ENCODE data around the gene USP22. TPM values are rescaled to one million over a fixed set of nuclear protein-coding genes. Genes with fewer than 3 reads are reported as not detected.

USP22 gene
- total RNA-seq, 2 donors from 2014 or later: 379 to 396 TPM

GRCh38 chr17:20955427-20956323 lies 87.1 kb downstream of the USP22 start:
- Mint-ChIP-seq H3K4me1 (peaks cover 7% of the 10 kb centered on the region), H3K9me3 (no peaks in the 10 kb centered on the region)

DNA sequence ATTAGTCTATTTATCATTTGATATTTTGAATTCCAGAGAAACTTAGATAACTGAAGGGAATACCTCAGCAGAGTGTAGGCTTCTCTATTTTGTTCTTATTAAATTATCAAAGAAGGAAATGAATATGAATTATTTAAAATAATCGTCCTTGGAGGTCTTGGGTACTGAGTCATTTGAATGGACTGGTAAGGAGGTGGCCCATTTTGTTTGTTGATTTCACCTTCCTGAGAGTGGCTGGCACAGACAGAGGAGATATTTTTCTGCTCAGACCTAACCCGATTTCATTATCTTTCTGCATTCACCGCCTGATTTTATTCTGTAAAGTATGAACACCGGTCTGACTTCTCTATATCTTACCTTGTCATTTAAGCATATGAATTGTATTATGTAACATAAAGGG lies 88.0 kb downstream of the USP22 start:
- H3K4me1 Mint-ChIP-seq: peaks cover 7% of the 10 kb centered on the region
- Histone ChIP-seq H3K9me3 (ENCODE audit: control insufficient read depth, low read length) (no peaks in the 10 kb centered on the region), H3K4me1 (ENCODE audit: control insufficient read depth, insufficient read depth, low read length) (no peaks in the 10 kb centered on the region), H3K9ac (ENCODE audit: extremely low read depth, low read length, poor library complexity, severe bottlenecking) (no peak overlapping the region), H3K4me3 (ENCODE audit: low read length) (no peak overlapping the region), H3K36me3 (ENCODE audit: control insufficient read depth, insufficient read depth, low read length) (no peaks in the 10 kb centered on the region), H3K27me3 (ENCODE audit: control insufficient read depth, insufficient read depth, low read length, poor library complexity, severe bottlenecking) (no peaks in the 10 kb centered on the region), H3K27ac (ENCODE audit: low read depth, low read length) (no peak overlapping the region)
- WGBS, 2 experiments (ENCODE audit: insufficient coverage in 1 of 2, insufficient read length in 1 of 2): 93 to 100% methylated on average over 1 to 4 of the region's 4 CpGs
- H3K4me3 Mint-ChIP-seq: no peak overlapping the region
- no peaks in the 10 kb centered on the region for H3K36me3 Mint-ChIP-seq (ENCODE audit: low read depth)
- DNase-seq: no peak
- TF ChIP-seq, protein P1, sequence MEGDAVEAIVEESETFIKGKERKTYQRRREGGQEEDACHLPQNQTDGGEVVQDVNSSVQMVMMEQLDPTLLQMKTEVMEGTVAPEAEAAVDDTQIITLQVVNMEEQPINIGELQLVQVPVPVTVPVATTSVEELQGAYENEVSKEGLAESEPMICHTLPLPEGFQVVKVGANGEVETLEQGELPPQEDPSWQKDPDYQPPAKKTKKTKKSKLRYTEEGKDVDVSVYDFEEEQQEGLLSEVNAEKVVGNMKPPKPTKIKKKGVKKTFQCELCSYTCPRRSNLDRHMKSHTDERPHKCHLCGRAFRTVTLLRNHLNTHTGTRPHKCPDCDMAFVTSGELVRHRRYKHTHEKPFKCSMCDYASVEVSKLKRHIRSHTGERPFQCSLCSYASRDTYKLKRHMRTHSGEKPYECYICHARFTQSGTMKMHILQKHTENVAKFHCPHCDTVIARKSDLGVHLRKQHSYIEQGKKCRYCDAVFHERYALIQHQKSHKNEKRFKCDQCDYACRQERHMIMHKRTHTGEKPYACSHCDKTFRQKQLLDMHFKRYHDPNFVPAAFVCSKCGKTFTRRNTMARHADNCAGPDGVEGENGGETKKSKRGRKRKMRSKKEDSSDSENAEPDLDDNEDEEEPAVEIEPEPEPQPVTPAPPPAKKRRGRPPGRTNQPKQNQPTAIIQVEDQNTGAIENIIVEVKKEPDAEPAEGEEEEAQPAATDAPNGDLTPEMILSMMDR (conservative IDR thresholded peaks at IDR 0.05): no peak
- no peaks in the 10 kb centered on the region for H3K27me3 Mint-ChIP-seq (ENCODE audit: insufficient read depth)
- no peaks in the 10 kb centered on the region for H3K9me3 Mint-ChIP-seq
- no peak overlapping the region for H3K27ac Mint-ChIP-seq

More at GRCh38 chr17:20955427-20956323, 87.1 kb downstream of the USP22 start:
- Mint-ChIP-seq H3K27me3 (ENCODE audit: insufficient read depth) (no peaks in the 10 kb centered on the region), H3K36me3 (ENCODE audit: low read depth) (no peaks in the 10 kb centered on the region), H3K27ac (no peak overlapping the region), H3K4me3 (no peak overlapping the region)
- H3K4me3 ChIP-seq (ENCODE audit: low read length): no peak overlapping the region
- H3K4me1 ChIP-seq (ENCODE audit: control insufficient read depth, insufficient read depth, low read length): no peaks in the 10 kb centered on the region
- no peak overlapping the region for H3K9ac ChIP-seq (ENCODE audit: extremely low read depth, low read length, poor library complexity, severe bottlenecking)
- H3K27me3 ChIP-seq (ENCODE audit: control insufficient read depth, insufficient read depth, low read length, poor library complexity, severe bottlenecking): no peaks in the 10 kb centered on the region
- no peaks in the 10 kb centered on the region for H3K36me3 ChIP-seq (ENCODE audit: control insufficient read depth, insufficient read depth, low read length)
- 78 to 88% methylated on average over 3 to 6 of the region's 6 CpGs for WGBS, 2 experiments (ENCODE audit: insufficient coverage in 1 of 2, insufficient read length in 1 of 2)
- DNase-seq: peak; percentile 57
- H3K9me3 ChIP-seq (ENCODE audit: control insufficient read depth, low read length): no peaks in the 10 kb centered on the region
- no peak overlapping the region for H3K27ac ChIP-seq (ENCODE audit: low read depth, low read length)
- TF ChIP-seq, protein P1 (conservative IDR thresholded peaks at IDR 0.05): no peak

- WGBS, 2 experiments (ENCODE audit: insufficient coverage in 1 of 2, insufficient read length in 1 of 2): 93 to 94% methylated on average over 5 to 7 of the region's 7 CpGs
- Histone ChIP-seq H3K9ac (ENCODE audit: extremely low read depth, low read length, poor library complexity, severe bottlenecking) (no peak overlapping the region), H3K4me3 (ENCODE audit: low read length) (no peak overlapping the region), H3K9me3 (ENCODE audit: control insufficient read depth, low read length) (no peaks in the 10 kb centered on the region), H3K27me3 (ENCODE audit: control insufficient read depth, insufficient read depth, low read length, poor library complexity, severe bottlenecking) (no peaks in the 10 kb centered on the region), H3K27ac (ENCODE audit: low read depth, low read length) (no peak overlapping the region), H3K36me3 (ENCODE audit: control insufficient read depth, insufficient read depth, low read length) (no peaks in the 10 kb centered on the region), H3K4me1 (ENCODE audit: control insufficient read depth, insufficient read depth, low read length) (no peaks in the 10 kb centered on the region)
- H3K27ac Mint-ChIP-seq: no peak overlapping the region
- H3K27me3 Mint-ChIP-seq (ENCODE audit: insufficient read depth): no peaks in the 10 kb centered on the region
- H3K36me3 Mint-ChIP-seq (ENCODE audit: low read depth): no peaks in the 10 kb centered on the region
- H3K9me3 Mint-ChIP-seq: no peaks in the 10 kb centered on the region
- TF ChIP-seq, protein P1 (conservative IDR thresholded peaks at IDR 0.05): no peak
- H3K4me3 Mint-ChIP-seq: no peak overlapping the region
- H3K4me1 Mint-ChIP-seq: peaks cover 7% of the 10 kb centered on the region
- DNase-seq: no peak
Measured at GRCh38 chr17:20952183-20952582, 90.6 kb downstream of the USP22 start.

Other genes starting within 250 kb of the USP22 start
- 10 to 100 TPM; 20.8 to 24.2 TPM for gene DHRS7B, start 84.0 kb upstream of the USP22 start, total RNA-seq
- gene TMEM11, start 171.2 kb upstream of the USP22 start, total RNA-seq: 10 to 100 TPM; 26.3 to 28.0 TPM
- gene NATD1, start 210.4 kb upstream of the USP22 start, total RNA-seq: 10 to 100 TPM; 12.2 to 17.2 TPM
- gene MAP2K3, start 241.7 kb upstream of the USP22 start, total RNA-seq: 10 to 100 TPM; 31.6 to 37.6 TPM